Gastrocnemius medialis (tissue), 4 donors: ENCODE results near the gene TDRKH. TPM values are rescaled to one million over a fixed set of nuclear protein-coding genes. Genes with fewer than 3 reads are reported as not detected.

Source experiments
- ATAC-seq, 2 donors: fragments of 150-250 bp; one replicate each; pipeline ENCODE4 v1.9.1; 2016
- DNase-seq, 2 donors: peaks; one replicate each; pipeline ENCODE4 v3.0.0-alpha.2; 2019
- H3K27ac ChIP-seq, 4 donors: fragments of 200-600 bp; sonication (generic); 1 replicate in 1 of 4; 2 replicates in 3 of 4; pipeline ENCODE4 v1.5.1; 2016 to 2018; ENCODE audit warnings: mild to moderate bottlenecking in 2 of 4, moderate library complexity in 1 of 4
- H3K27me3 ChIP-seq, 3 donors: fragments of 200-600 bp; sonication (generic) in 2 of 3; 1 replicate in 1 of 3; 2 replicates in 2 of 3; pipeline versions ENCODE4 v1.5.1 to v1.6.0; 2016 to 2019; ENCODE audit warnings: mild to moderate bottlenecking in 1 of 3, moderate library complexity in 1 of 3
- H3K36me3 ChIP-seq, 2 donors: fragments of 200-600 bp; sonication (generic) in 1 of 2; one replicate each; pipeline ENCODE4 v1.5.1; 2017 to 2018
- H3K4me1 ChIP-seq, 2 donors: fragments of 200-600 bp; sonication (generic) in 1 of 2; one replicate each; pipeline ENCODE4 v1.5.1; 2016 to 2017; ENCODE audit warnings: mild to moderate bottlenecking in 2 of 2
- H3K4me3 ChIP-seq, 4 donors: fragments of 200-600 bp; sonication (generic) in 3 of 4; 1 replicate in 1 of 4; 2 replicates in 3 of 4; pipeline ENCODE4 v1.5.1; 2016 to 2019; ENCODE audit warnings: mild to moderate bottlenecking in 2 of 4
- H3K9me3 ChIP-seq, 3 donors: fragments of 200-600 bp; sonication (generic) in 2 of 3; 1 replicate in 1 of 3; 2 replicates in 2 of 3; pipeline ENCODE4 v1.5.1; 2016 to 2019
- POLR2A ChIP-seq, 2 donors: fragments of 450-650 bp; IDR thresholded peaks; one replicate each; pipeline ENCODE4 v1.6.1; 2017; ENCODE audit warnings: antibody characterized with exemption in 2 of 2, mild to moderate bottlenecking in 2 of 2, moderate library complexity in 2 of 2
- in situ Hi-C, 4 donors: fragments of 200-750 bp; cut with MboI; loops; one replicate each; pipeline versions ENCODE4 v1.15.0 to v1.8.0; 2017; ENCODE audit warnings: low sequenced_read_pairs in 4 of 4
- intact Hi-C: fragments of 100-400 bp; cut with DNase I; formaldehyde crosslinking; loops from one replicate; pipeline ENCODE4 v1.15.1; 2023; ENCODE audit warnings: low total_unique reads
- total RNA-seq, 4 donors: library from RNA; depleted of rRNA; stranded (reverse); fragments of >200 nt; gene quantifications; one replicate each; pipeline versions ENCODE4 v1.1.0 to v1.2.3, GENCODE V29; 2016
- TF ChIP-seq, protein P1 (sequence below), 5 experiments: fragments of 450-650 bp in 3 of 5; fragments of 200-600 bp in 2 of 5; sonication (generic) in 2 of 5; IDR thresholded peaks in 4 of 5; conservative IDR thresholded peaks in 1 of 5; 1 replicate in 4 of 5; 2 replicates in 1 of 5; pipeline ENCODE4 v1.5.1; 2016 to 2019; ENCODE audit warnings: antibody characterized with exemption in 5 of 5, mild to moderate bottlenecking in 3 of 5, moderate library complexity in 3 of 5

TDRKH gene
- total RNA-seq, 4 donors from 2014 or later = 3.9 to 8.3 (median 4.6) TPM

DNA sequence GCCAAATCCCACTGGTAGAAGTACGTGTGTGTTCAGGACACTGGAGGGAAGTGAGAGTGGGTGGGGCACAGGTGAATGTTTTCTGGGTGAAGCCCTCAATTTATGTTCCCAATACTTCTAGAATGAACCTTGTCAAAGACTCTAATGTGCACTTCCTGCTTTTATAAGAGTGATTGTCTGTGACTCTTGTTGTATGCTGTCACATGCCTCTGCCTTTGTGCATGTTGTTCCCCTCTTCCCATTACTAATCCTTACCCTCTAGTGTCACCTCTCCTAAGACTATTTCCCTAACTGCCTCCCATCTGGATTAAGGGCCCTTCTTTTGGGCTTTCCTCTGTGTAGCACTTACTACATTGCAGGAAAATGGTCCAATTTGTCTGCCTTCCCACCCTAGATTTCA lies 17.5 kb upstream of the TDRKH start:
- H3K36me3 ChIP-seq = peaks cover 0 to 27% of the 10 kb centered on the region in 2 donors
- H3K4me3 ChIP-seq = no peak overlapping the region
- DNase-seq (no peak), ATAC-seq (no peak)
- no peaks in the 10 kb centered on the region for H3K27me3 ChIP-seq
- in situ Hi-C loops = no loop called here
- H3K9me3 ChIP-seq = no peaks in the 10 kb centered on the region
- H3K4me1 ChIP-seq = peaks cover 3 to 25% of the 10 kb centered on the region in 2 donors
- intact Hi-C loops = no loop called here
- TF ChIP-seq, protein P1, sequence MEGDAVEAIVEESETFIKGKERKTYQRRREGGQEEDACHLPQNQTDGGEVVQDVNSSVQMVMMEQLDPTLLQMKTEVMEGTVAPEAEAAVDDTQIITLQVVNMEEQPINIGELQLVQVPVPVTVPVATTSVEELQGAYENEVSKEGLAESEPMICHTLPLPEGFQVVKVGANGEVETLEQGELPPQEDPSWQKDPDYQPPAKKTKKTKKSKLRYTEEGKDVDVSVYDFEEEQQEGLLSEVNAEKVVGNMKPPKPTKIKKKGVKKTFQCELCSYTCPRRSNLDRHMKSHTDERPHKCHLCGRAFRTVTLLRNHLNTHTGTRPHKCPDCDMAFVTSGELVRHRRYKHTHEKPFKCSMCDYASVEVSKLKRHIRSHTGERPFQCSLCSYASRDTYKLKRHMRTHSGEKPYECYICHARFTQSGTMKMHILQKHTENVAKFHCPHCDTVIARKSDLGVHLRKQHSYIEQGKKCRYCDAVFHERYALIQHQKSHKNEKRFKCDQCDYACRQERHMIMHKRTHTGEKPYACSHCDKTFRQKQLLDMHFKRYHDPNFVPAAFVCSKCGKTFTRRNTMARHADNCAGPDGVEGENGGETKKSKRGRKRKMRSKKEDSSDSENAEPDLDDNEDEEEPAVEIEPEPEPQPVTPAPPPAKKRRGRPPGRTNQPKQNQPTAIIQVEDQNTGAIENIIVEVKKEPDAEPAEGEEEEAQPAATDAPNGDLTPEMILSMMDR (IDR thresholded peaks at IDR 0.05 in 4 of 5, conservative IDR thresholded peaks at IDR 0.05 in 1 of 5) = no peak
- TF ChIP-seq POLR2A (IDR thresholded peaks at IDR 0.05) = no peak
- no peak overlapping the region for H3K27ac ChIP-seq

DNA sequence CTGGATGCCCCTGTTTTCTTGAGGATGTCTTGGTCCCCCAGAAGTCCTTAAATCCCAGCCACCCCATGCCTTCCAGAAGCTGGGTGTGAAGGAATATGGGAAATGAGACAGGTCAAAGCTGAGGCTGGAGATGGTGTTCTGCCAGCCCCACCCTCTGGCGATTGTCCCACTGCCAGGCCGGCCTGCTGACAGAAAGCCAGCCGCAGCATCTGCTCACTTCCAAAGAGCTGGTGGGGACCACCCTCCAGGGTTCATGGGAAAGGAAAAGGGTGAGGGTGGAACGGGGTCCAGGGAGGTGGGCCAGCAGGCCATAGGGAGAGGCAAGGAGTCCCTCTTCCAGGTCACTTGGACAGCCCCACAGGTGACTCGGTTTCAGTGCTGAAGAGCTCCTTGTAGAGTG lies 16.8 kb upstream of the TDRKH start:
- Histone ChIP-seq H3K27me3 (no peaks in the 10 kb centered on the region), H3K27ac (no peak overlapping the region), H3K4me3 (no peak overlapping the region), H3K9me3 (no peaks in the 10 kb centered on the region), H3K4me1 (peaks cover 3 to 19% of the 10 kb centered on the region in 2 donors), H3K36me3 (peaks cover 0 to 22% of the 10 kb centered on the region in 2 donors)
- DNase-seq = peak in 1 of 2 donors; percentile 38
- intact Hi-C loops = no loop called here
- TF ChIP-seq, protein P1 (IDR thresholded peaks at IDR 0.05 in 4 of 5, conservative IDR thresholded peaks at IDR 0.05 in 1 of 5) = no peak
- TF ChIP-seq POLR2A (IDR thresholded peaks at IDR 0.05) = no peak
- in situ Hi-C loops = no loop called here
- ATAC-seq = no peak

DNA sequence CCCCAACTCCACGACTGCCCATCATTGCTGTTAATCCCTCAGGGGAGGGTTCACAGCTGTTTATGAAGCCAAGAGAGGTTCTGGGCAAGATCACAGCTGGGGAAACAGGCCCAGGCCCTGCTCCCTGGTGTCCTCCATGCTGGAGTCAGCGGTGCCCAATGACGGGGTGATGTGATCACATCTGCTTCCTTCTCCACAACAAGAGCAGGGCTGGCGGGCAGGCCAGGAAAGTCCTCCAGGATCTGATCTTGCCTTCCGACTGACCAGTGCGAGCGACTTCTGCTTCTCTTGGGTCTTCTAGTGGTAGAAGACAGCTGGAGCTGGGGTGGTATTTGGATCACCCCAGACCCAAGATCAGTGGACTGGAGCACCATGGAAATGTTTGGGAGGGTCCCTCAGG lies 15.9 kb upstream of the TDRKH start:
- Histone ChIP-seq H3K36me3 (peaks cover 0 to 15% of the 10 kb centered on the region in 2 donors), H3K9me3 (no peaks in the 10 kb centered on the region), H3K27ac (no peak overlapping the region), H3K4me3 (no peak overlapping the region), H3K27me3 (no peaks in the 10 kb centered on the region), H3K4me1 (peaks cover 3 to 11% of the 10 kb centered on the region in 2 donors)
- intact Hi-C loops = no loop called here
- in situ Hi-C loops = no loop called here
- TF ChIP-seq POLR2A (IDR thresholded peaks at IDR 0.05) = no peak
- TF ChIP-seq, protein P1 (IDR thresholded peaks at IDR 0.05 in 4 of 5, conservative IDR thresholded peaks at IDR 0.05 in 1 of 5) = no peak
- no peak for ATAC-seq
- DNase-seq = no peak

DNA sequence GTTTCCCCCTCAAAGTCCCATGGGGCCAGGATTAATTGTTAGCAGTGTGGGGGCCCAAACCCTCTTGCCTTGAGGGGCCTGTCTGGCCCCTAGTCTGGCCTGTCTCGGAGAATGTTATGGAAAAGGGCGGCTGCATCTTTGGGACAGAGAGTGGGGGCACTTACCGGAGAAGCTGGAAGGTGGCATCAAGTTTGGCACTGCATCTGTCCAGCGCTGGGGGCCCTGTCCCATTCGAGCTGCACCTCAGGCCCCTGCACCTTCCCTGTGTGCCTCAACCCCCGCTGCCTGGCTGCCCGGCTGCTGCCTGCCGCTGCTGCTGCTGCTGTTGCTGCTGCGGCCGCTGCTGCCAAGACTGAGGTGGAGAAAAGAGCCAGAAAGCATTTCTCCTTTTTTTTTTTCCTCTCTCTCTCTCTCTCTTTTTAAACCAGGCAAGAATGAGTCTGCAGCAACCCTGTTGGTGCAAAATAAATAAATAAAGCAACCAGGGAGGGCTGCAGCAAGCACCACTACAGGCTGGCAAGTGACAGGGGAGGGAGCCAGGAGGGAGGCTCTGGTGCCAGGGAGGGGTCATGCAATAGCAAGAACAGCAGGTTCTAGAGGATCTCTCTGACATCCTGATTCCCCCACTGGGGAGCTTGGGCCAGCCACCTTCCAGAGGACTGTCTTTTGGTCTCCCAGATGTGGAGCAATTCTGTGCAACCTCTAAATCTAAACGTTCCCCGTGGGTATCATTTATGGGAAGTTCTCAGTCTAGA lies 14.9 kb upstream of the TDRKH start, which contains the start of gene LINGO4:
TSS of gene LINGO4 (minus strand) at position 354 of the 755 bp plus-strand sequence. CDS start 2,715 bp downstream, outside the sequence.
- intact Hi-C loops = no loop called here
- no peak for ATAC-seq
- H3K4me1 ChIP-seq = peaks cover 3 to 7% of the 10 kb centered on the region in 2 donors
- in situ Hi-C loops = no loop called here
- peaks cover 0 to 9% of the 10 kb centered on the region in 2 donors for H3K36me3 ChIP-seq
- TF ChIP-seq POLR2A (IDR thresholded peaks at IDR 0.05) = no peak
- TF ChIP-seq, protein P1 (IDR thresholded peaks at IDR 0.05 in 4 of 5, conservative IDR thresholded peaks at IDR 0.05 in 1 of 5) = no peak
- no peaks in the 10 kb centered on the region for H3K9me3 ChIP-seq
- H3K4me3 ChIP-seq = no peak within 1 kb of the TSS
- DNase-seq = no peak
- no peak within 1 kb of the TSS for H3K27ac ChIP-seq
- no peaks in the 10 kb centered on the region for H3K27me3 ChIP-seq
